Measurements from ENCODE around the gene MPIG6B.
"Not testable (repeated sequence)": the region's sequence is repeated elsewhere in the genome, so short reads cannot be mapped to it uniquely, and the experiment has no call there.

The MPIG6B gene

GRCh38 chr6:31701666-31702404 lies 21.3 kb upstream of the MPIG6B start:
- no peak for DNase-seq

GRCh38 chr6:31702405-31702818 lies 20.8 kb upstream of the MPIG6B start:
- no peak for DNase-seq

- DNase-seq, result peak; percentile 97
Observed at GRCh38 chr6:31702819-31703716, 20.1 kb upstream of the MPIG6B start, which contains the start of gene ABHD16A. ABHD16A (minus strand) TSS chr6:31703324; CDS start chr6:31703281, 43 bp downstream.

GRCh38 chr6:31705931-31706330 lies 17.2 kb upstream of the MPIG6B start:
- no peak for DNase-seq

GRCh38 chr6:31706599-31706998 lies 16.6 kb upstream of the MPIG6B start, which contains the start of gene LY6G6F:
LY6G6F (plus strand) TSS chr6:31706866; CDS start chr6:31706907, 41 bp downstream.
- no peak for DNase-seq

- DNase-seq, result no peak
Observed at GRCh38 chr6:31707701-31708100, 15.5 kb upstream of the MPIG6B start.

GRCh38 chr6:31708224-31708623 lies 14.9 kb upstream of the MPIG6B start:
- no peak for DNase-seq

- not testable (repeated sequence) for DNase-seq
Observed at GRCh38 chr6:31709157-31709556, 14.0 kb upstream of the MPIG6B start.

GRCh38 chr6:31710523-31711219 lies 12.5 kb upstream of the MPIG6B start:
- DNase-seq, result no peak

- DNase-seq, result no peak
Observed at GRCh38 chr6:31711233-31711632, 11.9 kb upstream of the MPIG6B start.

GRCh38 chr6:31712296-31712695 lies 10.9 kb upstream of the MPIG6B start:
- DNase-seq, result no peak

- DNase-seq, result no peak
Observed at GRCh38 chr6:31713465-31713864, 9.7 kb upstream of the MPIG6B start.

GRCh38 chr6:31713991-31714684 lies 9.0 kb upstream of the MPIG6B start:
- DNase-seq, result no peak

GRCh38 chr6:31715022-31715958 lies 7.9 kb upstream of the MPIG6B start, which contains the start of gene LY6G6D:
LY6G6D (plus strand) TSS chr6:31715348; CDS start chr6:31715356, 8 bp downstream.
- no peak for DNase-seq

GRCh38 chr6:31717499-31718222 lies 5.5 kb upstream of the MPIG6B start:
- DNase-seq, result no peak

- DNase-seq, result no peak
Observed at GRCh38 chr6:31718265-31718664, 4.9 kb upstream of the MPIG6B start.

- no peak for DNase-seq
Observed at GRCh38 chr6:31719001-31719400, 4.2 kb upstream of the MPIG6B start.

GRCh38 chr6:31720196-31720770 lies 2.9 kb upstream of the MPIG6B start:
- no peak for DNase-seq

- no peak for DNase-seq
Observed at GRCh38 chr6:31721351-31722020, 1.7 kb upstream of the MPIG6B start, which contains the start of gene LY6G6C. LY6G6C (minus strand) TSS chr6:31721746; CDS start chr6:31721679, 67 bp downstream.
